ENCODE results near the gene ARHGAP32.
"Not testable (repeated sequence)": the region's sequence is repeated elsewhere in the genome, so short reads cannot be mapped to it uniquely, and the experiment has no call there.

The ARHGAP32 gene

GRCh38 chr11:129195682-129196081 lies 3.6 kb upstream of the ARHGAP32 start:
- no peak for DNase-seq

GRCh38 chr11:129191649-129192048 lies 476 bp downstream of the ARHGAP32 start:
- DNase-seq = no peak

GRCh38 chr11:129190087-129190486 lies 2.0 kb downstream of the ARHGAP32 start:
- no peak for DNase-seq

GRCh38 chr11:129189646-129190045 lies 2.5 kb downstream of the ARHGAP32 start:
- DNase-seq = no peak

GRCh38 chr11:129185082-129185481 lies 7.0 kb downstream of the ARHGAP32 start:
- DNase-seq = not testable (repeated sequence)

GRCh38 chr11:129184581-129184980 lies 7.5 kb downstream of the ARHGAP32 start:
- no peak for DNase-seq

GRCh38 chr11:129167315-129167714 lies 24.8 kb downstream of the ARHGAP32 start:
- DNase-seq = no peak

GRCh38 chr11:129163714-129164164 lies 28.4 kb downstream of the ARHGAP32 start:
- DNase-seq = no peak

- not testable (repeated sequence) for DNase-seq
Observed at GRCh38 chr11:129157080-129157479, 35.0 kb downstream of the ARHGAP32 start.

GRCh38 chr11:129155745-129156144 lies 36.4 kb downstream of the ARHGAP32 start:
- DNase-seq = no peak

- no peak for DNase-seq
Observed at GRCh38 chr11:129148487-129148886, 43.6 kb downstream of the ARHGAP32 start.

GRCh38 chr11:129146191-129146590 lies 45.9 kb downstream of the ARHGAP32 start:
- no peak for DNase-seq

GRCh38 chr11:129145276-129145675 lies 46.8 kb downstream of the ARHGAP32 start:
- DNase-seq = no peak

- DNase-seq = no peak
Observed at GRCh38 chr11:129144256-129144655, 47.9 kb downstream of the ARHGAP32 start.

GRCh38 chr11:129143335-129143734 lies 48.8 kb downstream of the ARHGAP32 start:
- DNase-seq = no peak

GRCh38 chr11:129141748-129142523 lies 50.2 kb downstream of the ARHGAP32 start:
- no peak for DNase-seq

- DNase-seq = no peak
Observed at GRCh38 chr11:129131316-129131715, 60.8 kb downstream of the ARHGAP32 start.

- DNase-seq = not testable (repeated sequence)
Observed at GRCh38 chr11:129128881-129129620, 63.1 kb downstream of the ARHGAP32 start.

GRCh38 chr11:129119036-129119435 lies 73.1 kb downstream of the ARHGAP32 start:
- DNase-seq = no peak

- DNase-seq = peak; percentile 58
Observed at GRCh38 chr11:129117595-129118350, 74.4 kb downstream of the ARHGAP32 start.

- DNase-seq = no peak
Observed at GRCh38 chr11:129115652-129116586, 76.2 kb downstream of the ARHGAP32 start.

GRCh38 chr11:129109701-129110100 lies 82.4 kb downstream of the ARHGAP32 start:
- DNase-seq = no peak
